ENCODE results near the gene BMPR2. TPM values are rescaled to one million over a fixed set of nuclear protein-coding genes. Genes with fewer than 3 reads are reported as not detected.
"Not testable (repeated sequence)": the region's sequence is repeated elsewhere in the genome, so short reads cannot be mapped to it uniquely, and the experiment has no call there.

The BMPR2 gene
- total RNA-seq, 4 donors from 2014 or later: 53.4 to 102 (median 79.5) TPM

GRCh38 chr2:202560200-202560599 is 184.1 kb downstream of the BMPR2 start:
- DNase-seq (ENCODE audit: low spot score) (no peak), ATAC-seq (ENCODE audit: low FRiP score) (no peak)
- TF ChIP-seq CTCF (IDR thresholded peaks at IDR 0.05): no peak

DNA sequence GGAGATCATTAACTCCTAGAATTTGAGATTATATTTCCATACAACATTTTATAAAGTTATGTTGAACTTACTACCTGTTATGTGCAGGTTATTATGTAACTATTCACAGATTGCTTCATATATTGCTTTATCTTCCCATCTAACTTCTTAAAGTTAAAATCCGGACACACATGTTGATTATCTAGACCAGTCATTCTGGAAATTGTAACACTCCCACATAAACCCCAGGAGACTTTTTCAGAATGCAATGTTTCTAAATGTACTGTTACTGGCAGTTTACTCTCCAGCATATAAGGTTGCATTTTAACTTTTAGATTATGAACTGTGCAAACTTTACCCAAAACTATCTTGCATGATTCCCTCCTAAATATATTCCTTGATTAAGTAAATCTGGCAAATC is 188.1 kb downstream of the BMPR2 start:
- ATAC-seq (ENCODE audit: low FRiP score): no peak
- no peak for TF ChIP-seq CTCF (IDR thresholded peaks at IDR 0.05)
- no peak for DNase-seq (ENCODE audit: low spot score)

- DNase-seq (ENCODE audit: low spot score) (no peak), ATAC-seq (ENCODE audit: low FRiP score) (no peak)
These were observed 190.2 kb downstream of the BMPR2 start for GRCh38 chr2:202566286-202566685.

DNA sequence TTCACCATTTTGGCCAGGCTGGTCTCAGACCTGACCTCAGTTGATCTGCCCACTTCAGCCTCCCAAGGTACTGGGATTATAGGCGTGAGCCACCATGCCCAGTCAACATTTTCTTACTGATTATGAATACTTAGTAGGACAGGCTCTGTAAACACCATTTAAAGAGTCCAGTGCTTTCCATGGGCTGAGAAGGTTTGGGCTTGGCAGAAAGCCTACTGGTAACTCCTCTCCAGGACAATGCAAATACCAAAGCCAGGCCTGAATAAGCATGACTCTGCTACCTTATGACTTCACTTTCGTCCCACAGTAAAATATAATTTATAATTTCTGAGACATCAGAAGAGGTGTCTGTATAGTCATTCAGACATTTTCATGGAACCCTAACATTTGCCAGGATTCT is 198.4 kb downstream of the BMPR2 start:
- ATAC-seq (ENCODE audit: low FRiP score) (no peak), DNase-seq (ENCODE audit: low spot score) (no peak)
- no peak for TF ChIP-seq CTCF (IDR thresholded peaks at IDR 0.05)

More at GRCh38 chr2:202566286-202566685, 190.2 kb downstream of the BMPR2 start:
- no peak for TF ChIP-seq CTCF (IDR thresholded peaks at IDR 0.05)

DNA sequence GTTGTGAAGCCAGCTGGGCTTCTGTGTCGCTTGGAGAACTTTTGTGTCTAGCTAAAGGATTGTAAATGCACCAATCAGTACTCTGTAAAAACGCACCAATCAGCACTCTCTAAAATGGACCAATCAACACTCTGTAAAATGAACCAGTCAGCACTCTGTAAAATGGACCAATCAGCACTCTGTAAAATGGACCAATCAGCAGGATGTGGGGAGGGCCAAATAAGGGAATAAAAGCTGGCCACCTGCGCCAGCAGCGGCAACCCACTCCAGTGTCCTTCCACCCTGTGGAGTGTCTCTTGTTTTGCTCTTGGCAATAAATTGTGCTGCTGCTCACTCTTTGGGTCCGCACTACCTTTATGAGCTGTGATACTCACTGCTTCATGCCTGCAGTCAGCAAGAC is 199.1 kb downstream of the BMPR2 start:
- ATAC-seq (ENCODE audit: low FRiP score); DNase-seq (ENCODE audit: low spot score): not testable (repeated sequence)

- no peak for ATAC-seq (ENCODE audit: low FRiP score)
- TF ChIP-seq CTCF (IDR thresholded peaks at IDR 0.05): no peak
- DNase-seq (ENCODE audit: low spot score): no peak
These were observed 201.4 kb downstream of the BMPR2 start for GRCh38 chr2:202577250-202578183.

- not testable (repeated sequence) for ATAC-seq (ENCODE audit: low FRiP score); DNase-seq (ENCODE audit: low spot score)
These were observed 206.7 kb downstream of the BMPR2 start for GRCh38 chr2:202582846-202583245.

DNA sequence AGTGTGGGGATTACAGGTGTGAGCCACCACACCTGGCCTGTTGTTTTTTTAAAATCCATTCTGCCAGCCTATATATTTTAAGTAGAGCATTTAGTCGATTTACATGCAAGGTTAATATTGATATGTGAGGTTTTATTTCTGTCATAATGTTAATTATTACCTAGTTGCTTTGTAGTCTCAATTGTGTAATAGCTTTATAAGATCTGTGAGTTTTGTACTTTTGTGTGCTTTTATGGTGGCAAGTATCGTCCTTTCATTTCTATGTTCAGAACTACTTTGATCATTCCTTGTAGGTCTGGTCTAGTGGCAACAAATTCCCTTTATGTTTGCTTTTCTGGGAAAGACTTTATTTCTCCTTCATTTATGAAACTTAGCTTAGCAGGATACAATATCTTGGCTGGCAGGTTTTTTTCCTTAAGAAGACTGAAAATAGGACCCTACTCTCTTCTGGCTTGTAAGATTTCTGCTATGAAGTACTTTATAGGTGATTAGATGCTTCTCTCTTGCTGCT is 207.6 kb downstream of the BMPR2 start:
- ATAC-seq (ENCODE audit: low FRiP score) (no peak), DNase-seq (ENCODE audit: low spot score) (no peak)
- TF ChIP-seq CTCF (IDR thresholded peaks at IDR 0.05): no peak

Data from omental fat pad (tissue), 4 donors.